GM12801 (cell line): ENCODE results near the gene DERL2.

Source experiments
- TF ChIP-seq, protein P1 (sequence below): IDR thresholded peaks from one replicate; pipeline ENCODE4 v1.5.1; 2011; ENCODE audit warnings: control low read depth; ENCODE audit not compliant: insufficient read length; ENCODE audit errors: extremely low read depth

DERL2 gene

DNA sequence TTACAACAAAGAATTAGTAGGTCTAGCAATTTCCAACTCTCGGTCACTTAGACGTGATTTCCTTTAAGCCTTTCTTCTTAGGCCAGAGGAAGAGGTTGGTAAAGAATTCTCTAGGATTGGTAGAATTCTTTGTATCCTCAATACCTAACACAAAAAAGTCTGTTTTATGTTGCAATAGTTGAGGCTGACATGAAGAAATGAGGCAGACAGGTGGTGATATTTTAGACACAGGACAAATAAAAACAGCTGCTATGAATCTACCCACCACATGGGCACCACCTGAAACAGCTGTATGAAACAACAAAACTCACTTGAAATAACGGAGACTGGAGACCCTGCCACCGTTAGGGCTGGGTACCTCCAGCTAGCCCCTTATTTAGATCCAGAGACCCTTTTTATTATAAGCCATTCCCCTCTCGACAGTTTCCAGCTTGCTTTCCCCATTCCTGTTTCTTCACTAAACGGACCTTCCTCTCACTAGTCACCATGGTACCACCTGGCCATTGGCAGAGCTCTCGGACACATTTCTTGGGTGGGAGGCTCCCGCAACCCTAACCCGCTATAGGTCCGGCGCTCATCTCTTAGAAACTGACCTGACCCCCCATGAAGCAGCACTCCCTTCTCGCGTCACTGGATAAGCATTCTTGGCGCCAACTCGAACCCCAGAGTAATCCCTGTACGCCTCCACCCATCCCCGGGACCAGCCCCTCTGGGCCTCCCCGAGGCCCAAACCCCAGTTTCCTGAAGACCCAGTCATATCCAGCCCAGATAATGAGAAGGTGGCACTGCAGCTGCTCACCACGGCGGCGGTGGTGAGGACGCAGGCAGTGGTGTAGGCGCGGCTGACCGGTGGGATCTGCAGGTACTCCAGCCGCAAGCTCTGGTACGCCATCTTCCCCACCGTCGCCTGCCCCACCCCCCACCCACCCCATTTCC, at the start of gene DERL2:
DERL2 (minus strand) TSS at position 909 of the 936 bp plus-strand sequence; CDS start at position 892, 17 bp downstream.
- TF ChIP-seq, protein P1, sequence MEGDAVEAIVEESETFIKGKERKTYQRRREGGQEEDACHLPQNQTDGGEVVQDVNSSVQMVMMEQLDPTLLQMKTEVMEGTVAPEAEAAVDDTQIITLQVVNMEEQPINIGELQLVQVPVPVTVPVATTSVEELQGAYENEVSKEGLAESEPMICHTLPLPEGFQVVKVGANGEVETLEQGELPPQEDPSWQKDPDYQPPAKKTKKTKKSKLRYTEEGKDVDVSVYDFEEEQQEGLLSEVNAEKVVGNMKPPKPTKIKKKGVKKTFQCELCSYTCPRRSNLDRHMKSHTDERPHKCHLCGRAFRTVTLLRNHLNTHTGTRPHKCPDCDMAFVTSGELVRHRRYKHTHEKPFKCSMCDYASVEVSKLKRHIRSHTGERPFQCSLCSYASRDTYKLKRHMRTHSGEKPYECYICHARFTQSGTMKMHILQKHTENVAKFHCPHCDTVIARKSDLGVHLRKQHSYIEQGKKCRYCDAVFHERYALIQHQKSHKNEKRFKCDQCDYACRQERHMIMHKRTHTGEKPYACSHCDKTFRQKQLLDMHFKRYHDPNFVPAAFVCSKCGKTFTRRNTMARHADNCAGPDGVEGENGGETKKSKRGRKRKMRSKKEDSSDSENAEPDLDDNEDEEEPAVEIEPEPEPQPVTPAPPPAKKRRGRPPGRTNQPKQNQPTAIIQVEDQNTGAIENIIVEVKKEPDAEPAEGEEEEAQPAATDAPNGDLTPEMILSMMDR, result no peak

DNA sequence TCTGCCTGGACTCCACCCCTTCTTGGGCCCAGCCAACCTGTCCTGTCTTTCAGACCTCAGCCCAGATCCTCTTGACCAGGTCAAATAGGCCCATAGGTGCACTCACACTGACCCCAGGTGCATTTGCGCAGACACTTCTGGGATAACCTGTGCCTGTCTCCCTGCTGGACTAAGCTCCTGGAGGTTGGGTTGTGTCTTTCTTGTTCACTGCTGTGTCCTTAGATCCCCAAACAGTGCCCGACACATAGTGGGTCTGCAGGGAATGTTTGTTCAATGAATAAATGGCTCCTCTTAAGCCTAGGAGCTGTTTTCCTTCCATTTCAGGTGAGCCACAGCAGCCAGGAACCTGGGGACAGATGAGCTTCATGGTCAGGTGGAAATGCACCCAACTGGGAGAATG, 49.5 kb upstream of the DERL2 start:
- TF ChIP-seq, protein P1, result no peak

DNA sequence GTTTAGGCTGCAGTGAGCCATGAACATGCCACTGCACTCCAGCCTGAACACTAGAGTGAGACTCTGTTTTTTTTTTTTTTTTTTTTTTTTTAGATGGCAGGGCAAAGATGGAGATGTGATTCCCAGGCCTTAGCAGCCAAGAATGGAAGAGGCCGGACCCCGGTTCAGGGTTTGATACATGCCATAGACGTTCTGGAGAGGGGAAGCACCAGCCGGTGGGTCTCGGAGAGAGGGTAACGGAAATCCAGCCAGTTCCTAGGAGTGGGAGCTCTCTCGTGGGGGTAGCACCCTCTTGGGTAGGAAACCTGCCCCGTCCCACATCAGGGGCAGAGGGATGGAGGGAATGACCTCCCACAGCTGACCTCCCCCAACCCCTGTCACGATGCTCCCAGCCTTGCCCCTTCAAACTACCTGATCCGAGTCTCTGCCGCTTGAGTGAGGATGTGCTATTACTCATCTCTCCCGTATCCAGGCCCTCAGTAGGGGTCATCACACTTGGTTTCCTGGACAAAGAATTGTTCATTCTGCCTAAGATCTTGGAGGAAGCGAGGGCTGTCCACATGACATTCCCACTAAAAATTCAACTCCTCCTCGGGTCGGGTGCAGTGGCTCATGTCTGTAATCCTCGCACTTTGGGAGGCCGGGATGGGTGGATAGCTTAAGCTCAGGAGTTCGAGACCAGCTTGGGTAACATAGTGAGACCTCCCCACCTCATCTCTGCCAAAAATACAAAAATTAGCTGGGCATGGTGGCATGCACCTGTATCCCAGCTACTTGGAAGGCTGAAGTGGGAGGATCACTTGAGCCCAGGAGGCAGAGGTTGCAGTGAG, 47.7 kb upstream of the DERL2 start:
- TF ChIP-seq, protein P1, result no peak

GRCh38 chr17:5532581-5532980, 46.6 kb upstream of the DERL2 start:
- TF ChIP-seq, protein P1, result no peak

DNA sequence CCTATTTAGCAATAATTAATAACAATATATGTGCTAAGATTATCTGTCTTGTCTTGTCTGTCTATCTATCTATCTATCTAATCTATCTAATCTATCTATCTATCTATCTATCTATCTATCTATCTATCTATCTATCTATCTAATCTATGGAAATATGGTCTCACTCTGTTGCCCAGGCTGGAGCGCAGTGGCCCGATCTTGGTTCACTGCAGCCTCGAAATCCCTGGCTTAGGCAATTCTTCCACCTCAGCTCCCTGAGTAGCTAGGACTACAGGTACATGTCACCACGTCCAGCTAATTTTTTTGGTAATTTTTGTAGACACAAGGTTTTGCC, 45.1 kb upstream of the DERL2 start:
- TF ChIP-seq, protein P1, result no peak

DNA sequence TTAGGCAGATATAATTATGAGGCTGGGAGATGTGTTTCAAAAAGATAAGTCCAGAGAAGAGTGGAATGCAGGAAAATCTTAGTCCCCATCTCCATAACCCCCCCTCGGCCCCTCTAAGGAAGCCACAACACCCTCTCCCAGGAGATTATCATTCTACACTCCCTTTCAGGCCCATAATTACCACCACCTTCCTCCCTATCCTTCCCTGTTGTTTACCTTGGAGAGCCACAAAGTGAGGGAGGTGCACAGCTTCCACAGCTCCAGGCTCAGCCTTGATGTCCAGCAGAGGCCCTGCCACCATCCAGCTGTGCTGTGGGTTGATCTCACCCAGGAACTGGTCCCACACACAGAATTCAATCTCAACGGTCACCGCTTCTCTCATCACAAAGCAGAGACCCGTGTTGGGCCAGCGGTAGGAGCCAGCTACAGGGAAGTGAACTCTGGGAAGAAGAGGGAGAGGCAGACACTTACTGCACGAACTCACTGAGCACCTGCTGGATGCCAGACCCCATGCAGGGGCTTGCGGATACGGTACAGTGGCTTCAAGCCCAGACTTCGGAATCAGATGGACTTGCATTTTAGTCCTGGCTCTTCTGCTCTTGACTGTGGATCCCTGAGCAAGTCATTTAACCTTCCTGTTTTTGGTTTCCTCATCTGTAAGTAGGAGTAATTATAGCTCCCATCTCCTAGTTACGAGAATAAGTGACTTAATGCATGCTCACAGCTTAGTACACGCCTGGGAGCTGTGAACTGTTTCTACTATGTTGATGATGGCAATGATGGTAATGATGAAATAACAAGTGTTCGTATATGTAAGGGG, 44.5 kb upstream of the DERL2 start:
- TF ChIP-seq, protein P1, result no peak

- TF ChIP-seq, protein P1, result no peak
Observed at GRCh38 chr17:5527601-5528250, 41.7 kb upstream of the DERL2 start.
